SK-N-SH treated with all-trans-retinoic acid at 6 μM for 48 hours (cell line): ENCODE data around the gene TSPAN14.

ENCODE experiments used
- ARNTL ChIP-seq: fragments of 450-650 bp; formaldehyde crosslinking; IDR thresholded peaks from 2 replicates; pipeline ENCODE4 v1.5.0; 2020; ENCODE audit warnings: low read depth, mild to moderate bottlenecking, moderate library complexity, borderline replicate concordance
- CSRNP3 ChIP-seq: fragments of 250-450 bp; sonication (Bioruptor Pico); IDR thresholded peaks from 2 replicates; pipeline ENCODE4 v1.5.1; 2021; ENCODE audit warnings: mild to moderate bottlenecking, moderate library complexity
- OSR1 ChIP-seq: fragments of 250-450 bp; sonication (Bioruptor Pico); IDR thresholded peaks from 2 replicates; pipeline ENCODE4 v1.8.0; 2022; ENCODE audit warnings: moderate library complexity, mild to moderate bottlenecking, inconsistent platforms
- POU6F1 ChIP-seq: fragments of 250-450 bp; sonication (Bioruptor Pico); IDR thresholded peaks from 2 replicates; pipeline ENCODE4 v1.8.0; 2021; ENCODE audit warnings: low read depth, mild to moderate bottlenecking, moderate library complexity, borderline replicate concordance
- TOX ChIP-seq: fragments of 250-450 bp; sonication (Bioruptor Pico); IDR thresholded peaks from 2 replicates; pipeline ENCODE4 v1.8.0; 2021; ENCODE audit warnings: mild to moderate bottlenecking, moderate library complexity, borderline replicate concordance
- TF ChIP-seq, protein P1 (sequence below): fragments of 250-450 bp; sonication (Bioruptor Pico); IDR thresholded peaks from 2 replicates; pipeline ENCODE4 v1.8.0; 2020; ENCODE audit warnings: mild to moderate bottlenecking, moderate library complexity, borderline replicate concordance

GRCh38 chr10:80552151-80552646 is 98.1 kb downstream of the TSPAN14 start:
- no peak for TF ChIP-seq POU6F1 (CRISPR knock-in tag)
- TF ChIP-seq, protein P1, sequence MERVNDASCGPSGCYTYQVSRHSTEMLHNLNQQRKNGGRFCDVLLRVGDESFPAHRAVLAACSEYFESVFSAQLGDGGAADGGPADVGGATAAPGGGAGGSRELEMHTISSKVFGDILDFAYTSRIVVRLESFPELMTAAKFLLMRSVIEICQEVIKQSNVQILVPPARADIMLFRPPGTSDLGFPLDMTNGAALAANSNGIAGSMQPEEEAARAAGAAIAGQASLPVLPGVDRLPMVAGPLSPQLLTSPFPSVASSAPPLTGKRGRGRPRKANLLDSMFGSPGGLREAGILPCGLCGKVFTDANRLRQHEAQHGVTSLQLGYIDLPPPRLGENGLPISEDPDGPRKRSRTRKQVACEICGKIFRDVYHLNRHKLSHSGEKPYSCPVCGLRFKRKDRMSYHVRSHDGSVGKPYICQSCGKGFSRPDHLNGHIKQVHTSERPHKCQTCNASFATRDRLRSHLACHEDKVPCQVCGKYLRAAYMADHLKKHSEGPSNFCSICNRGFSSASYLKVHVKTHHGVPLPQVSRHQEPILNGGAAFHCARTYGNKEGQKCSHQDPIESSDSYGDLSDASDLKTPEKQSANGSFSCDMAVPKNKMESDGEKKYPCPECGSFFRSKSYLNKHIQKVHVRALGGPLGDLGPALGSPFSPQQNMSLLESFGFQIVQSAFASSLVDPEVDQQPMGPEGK (CRISPR knock-in tag), result no peak
- no peak for TF ChIP-seq TOX
- TF ChIP-seq ARNTL (CRISPR knock-in tag), result no peak
- TF ChIP-seq CSRNP3 (CRISPR knock-in tag), result no peak
- no peak for TF ChIP-seq OSR1
